Glutamatergic neuron (in vitro differentiated cells): ENCODE results near the gene CHRNA7. TPM values are rescaled to one million over a fixed set of nuclear protein-coding genes. Genes with fewer than 3 reads are reported as not detected.

Experiments
- DNase-seq: peaks from one replicate; pipeline ENCODE4 v3.0.0; 2022
- H3K27ac Mint-ChIP-seq: one replicate; pipeline ENCODE4 v1.8.0; 2020; ENCODE audit warnings: mild to moderate bottlenecking, mixed read lengths, inconsistent platforms; ENCODE audit not compliant: unreplicated experiment
- H3K27me3 Mint-ChIP-seq: one replicate; pipeline ENCODE4 v1.8.0; 2020; ENCODE audit warnings: mild to moderate bottlenecking, moderate library complexity, mixed read lengths, inconsistent platforms; ENCODE audit not compliant: unreplicated experiment
- H3K36me3 Mint-ChIP-seq: one replicate; pipeline ENCODE4 v1.8.0; 2020; ENCODE audit warnings: mild to moderate bottlenecking, mixed read lengths, inconsistent platforms; ENCODE audit not compliant: unreplicated experiment
- H3K4me1 Mint-ChIP-seq: one replicate; pipeline ENCODE4 v1.8.0; 2020; ENCODE audit warnings: mild to moderate bottlenecking, low read depth, mixed read lengths, inconsistent platforms; ENCODE audit not compliant: unreplicated experiment
- H3K4me3 Mint-ChIP-seq: one replicate; pipeline ENCODE4 v1.8.0; 2020; ENCODE audit warnings: mild to moderate bottlenecking, mixed read lengths, inconsistent platforms; ENCODE audit not compliant: unreplicated experiment
- H3K9me3 Mint-ChIP-seq: one replicate; pipeline ENCODE4 v1.8.0; 2020; ENCODE audit warnings: mild to moderate bottlenecking, moderate library complexity, mixed read lengths, inconsistent platforms; ENCODE audit not compliant: unreplicated experiment
- total RNA-seq: library from RNA; stranded (reverse); fragmentation: NEBNext Ultra II Directional; extraction: Animal tissue kit (Norgen Biotek cat#: 25700); gene quantifications from one replicate; pipeline ENCODE4 v1.2.1, GENCODE V29; 2021; ENCODE audit not compliant: unreplicated experiment
- TF ChIP-seq, protein P1 (sequence below): fragments of 200-600 bp; sonication (generic); IDR thresholded peaks from one replicate; pipeline ENCODE4 v1.5.0; 2021; ENCODE audit not compliant: partially characterized antibody, unreplicated experiment

The CHRNA7 gene
- total RNA-seq, 1 donor from 2014 or later: 19.1 TPM

DNA sequence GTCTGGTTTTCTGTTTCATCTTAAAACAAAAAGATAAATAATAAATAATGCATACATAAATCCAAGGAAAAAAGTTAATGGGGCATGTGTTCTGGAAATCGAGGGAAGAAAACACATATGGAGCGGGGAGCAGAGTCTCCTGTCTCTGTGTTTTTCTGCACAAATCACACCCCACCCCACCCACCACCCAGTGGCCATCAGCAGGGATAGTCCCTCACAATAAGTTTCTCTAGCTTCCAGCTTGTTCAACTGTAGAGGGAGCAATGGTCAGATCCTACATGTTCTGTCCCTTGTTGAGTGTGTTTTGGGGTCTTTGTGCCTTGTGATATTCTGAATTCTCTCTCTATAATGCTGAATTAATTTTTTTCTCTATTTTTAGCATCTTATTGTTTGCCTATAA is 26.8 kb upstream of the CHRNA7 start:
- H3K4me1 Mint-ChIP-seq: no peaks in the 10 kb centered on the region
- H3K9me3 Mint-ChIP-seq: no peaks in the 10 kb centered on the region
- H3K4me3 Mint-ChIP-seq: no peak overlapping the region
- TF ChIP-seq, protein P1, sequence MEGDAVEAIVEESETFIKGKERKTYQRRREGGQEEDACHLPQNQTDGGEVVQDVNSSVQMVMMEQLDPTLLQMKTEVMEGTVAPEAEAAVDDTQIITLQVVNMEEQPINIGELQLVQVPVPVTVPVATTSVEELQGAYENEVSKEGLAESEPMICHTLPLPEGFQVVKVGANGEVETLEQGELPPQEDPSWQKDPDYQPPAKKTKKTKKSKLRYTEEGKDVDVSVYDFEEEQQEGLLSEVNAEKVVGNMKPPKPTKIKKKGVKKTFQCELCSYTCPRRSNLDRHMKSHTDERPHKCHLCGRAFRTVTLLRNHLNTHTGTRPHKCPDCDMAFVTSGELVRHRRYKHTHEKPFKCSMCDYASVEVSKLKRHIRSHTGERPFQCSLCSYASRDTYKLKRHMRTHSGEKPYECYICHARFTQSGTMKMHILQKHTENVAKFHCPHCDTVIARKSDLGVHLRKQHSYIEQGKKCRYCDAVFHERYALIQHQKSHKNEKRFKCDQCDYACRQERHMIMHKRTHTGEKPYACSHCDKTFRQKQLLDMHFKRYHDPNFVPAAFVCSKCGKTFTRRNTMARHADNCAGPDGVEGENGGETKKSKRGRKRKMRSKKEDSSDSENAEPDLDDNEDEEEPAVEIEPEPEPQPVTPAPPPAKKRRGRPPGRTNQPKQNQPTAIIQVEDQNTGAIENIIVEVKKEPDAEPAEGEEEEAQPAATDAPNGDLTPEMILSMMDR: no peak
- no peak overlapping the region for H3K27ac Mint-ChIP-seq
- no peaks in the 10 kb centered on the region for H3K27me3 Mint-ChIP-seq
- no peak for DNase-seq
- H3K36me3 Mint-ChIP-seq: no peaks in the 10 kb centered on the region

DNA sequence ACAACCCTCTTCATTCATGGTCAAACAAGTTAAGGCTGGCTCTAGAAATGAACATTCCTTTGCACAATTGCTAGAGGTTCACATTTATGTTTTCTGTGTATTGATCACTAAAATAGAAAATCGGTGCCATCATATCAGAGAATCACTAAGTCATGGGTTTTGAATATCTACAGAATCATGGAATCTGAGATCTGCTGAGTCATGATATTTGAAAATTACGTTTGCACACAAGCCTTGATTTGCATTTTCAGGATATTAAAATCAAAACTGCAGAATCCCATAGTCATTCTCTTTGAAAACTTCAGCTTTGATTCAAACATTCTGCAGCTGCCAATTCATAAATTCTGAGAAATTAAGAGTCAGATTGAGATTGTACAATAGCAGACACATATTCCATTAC is 26.1 kb upstream of the CHRNA7 start:
- H3K36me3 Mint-ChIP-seq: no peaks in the 10 kb centered on the region
- no peak overlapping the region for H3K27ac Mint-ChIP-seq
- H3K4me1 Mint-ChIP-seq: no peaks in the 10 kb centered on the region
- no peak overlapping the region for H3K4me3 Mint-ChIP-seq
- no peaks in the 10 kb centered on the region for H3K9me3 Mint-ChIP-seq
- DNase-seq: no peak
- H3K27me3 Mint-ChIP-seq: no peaks in the 10 kb centered on the region
- TF ChIP-seq, protein P1: no peak

DNA sequence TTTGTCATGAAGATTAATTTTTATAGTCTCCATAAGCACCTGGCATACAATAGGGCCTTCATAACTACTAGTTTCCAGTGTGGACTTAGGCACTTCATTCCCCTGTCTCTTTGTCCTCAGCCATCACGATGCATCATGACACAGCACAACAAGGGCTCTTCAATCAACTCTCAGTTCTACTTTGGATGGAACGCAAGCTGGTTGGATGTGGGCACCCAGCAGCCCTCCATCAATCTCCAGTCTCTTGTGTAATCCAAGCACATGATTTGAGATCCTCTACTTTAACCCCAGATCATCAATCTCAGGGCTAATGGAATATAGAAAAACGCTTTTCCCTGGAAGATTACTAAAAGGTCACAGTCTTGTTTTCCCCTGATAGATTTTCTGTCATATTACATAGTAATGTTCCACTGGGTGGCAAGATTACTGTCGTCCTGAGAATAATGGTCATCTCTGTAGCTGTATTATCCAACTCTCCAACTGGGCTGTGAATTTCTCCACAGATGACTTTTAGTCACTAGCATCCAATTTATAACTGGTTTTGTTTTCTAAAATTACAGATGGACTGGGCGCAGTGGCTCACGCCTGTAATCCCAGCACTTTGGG is 22.9 kb upstream of the CHRNA7 start:
- DNase-seq: no peak
- TF ChIP-seq, protein P1: no peak
- no peaks in the 10 kb centered on the region for H3K27me3 Mint-ChIP-seq
- no peak overlapping the region for H3K4me3 Mint-ChIP-seq
- no peaks in the 10 kb centered on the region for H3K9me3 Mint-ChIP-seq
- H3K36me3 Mint-ChIP-seq: no peaks in the 10 kb centered on the region
- H3K27ac Mint-ChIP-seq: no peak overlapping the region
- no peaks in the 10 kb centered on the region for H3K4me1 Mint-ChIP-seq

DNA sequence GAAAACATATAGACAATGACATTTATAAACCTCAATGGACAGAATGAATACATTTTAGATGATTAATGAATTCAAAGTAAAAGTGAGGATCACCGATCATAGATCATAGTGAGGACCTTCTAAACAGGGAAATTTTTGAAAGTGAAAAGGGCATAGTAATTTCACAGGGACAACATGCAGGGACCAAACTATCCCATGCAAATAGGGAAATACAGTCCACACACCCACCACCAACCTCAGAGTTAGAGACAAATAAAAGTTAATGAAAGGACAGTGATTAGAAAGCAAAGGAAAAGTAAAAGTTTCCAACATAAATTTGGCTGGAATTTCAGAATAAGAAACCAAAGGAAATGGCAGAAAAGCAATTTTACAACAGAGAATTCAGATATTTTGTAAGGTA is 15.4 kb upstream of the CHRNA7 start:
- Mint-ChIP-seq H3K4me1 (peaks cover 5% of the 10 kb centered on the region), H3K27me3 (peaks cover 3% of the 10 kb centered on the region), H3K36me3 (no peaks in the 10 kb centered on the region), H3K4me3 (no peak overlapping the region), H3K27ac (no peak overlapping the region), H3K9me3 (no peaks in the 10 kb centered on the region)
- TF ChIP-seq, protein P1: no peak
- DNase-seq: no peak

DNA sequence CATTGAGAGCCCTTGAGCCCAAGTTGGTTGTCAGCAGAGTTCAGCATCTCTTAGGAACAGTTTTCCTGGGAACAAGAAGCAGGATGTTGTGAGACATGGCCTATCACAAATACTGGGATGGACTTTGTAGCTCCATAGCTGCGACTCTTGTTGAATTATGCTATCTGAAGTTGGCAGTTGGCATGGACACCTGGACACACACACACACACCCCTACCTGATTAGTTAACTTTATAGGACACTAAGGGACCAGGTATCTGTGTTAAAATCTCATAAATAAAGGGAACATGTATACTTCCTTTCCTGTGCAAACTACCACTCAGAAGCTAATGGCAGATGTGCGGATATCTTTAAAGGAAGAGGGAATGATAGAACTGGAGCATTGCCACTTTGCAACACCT is 10.2 kb upstream of the CHRNA7 start:
- Mint-ChIP-seq H3K4me1 (no peaks in the 10 kb centered on the region), H3K4me3 (no peak overlapping the region), H3K27me3 (peaks cover 2% of the 10 kb centered on the region), H3K27ac (no peak overlapping the region), H3K9me3 (no peaks in the 10 kb centered on the region), H3K36me3 (no peaks in the 10 kb centered on the region)
- TF ChIP-seq, protein P1: no peak
- no peak for DNase-seq
